Measurements from ENCODE around the gene MINK1.

- no peak for TF ChIP-seq CTCF (IDR thresholded peaks at IDR 0.05)
- no peak for TF ChIP-seq USF1 (CRISPR knock-in tag; IDR thresholded peaks at IDR 0.05)
- TF ChIP-seq NFE2L1 (CRISPR knock-in tag; IDR thresholded peaks at IDR 0.05): no peak
- no peak for TF ChIP-seq FOXJ3 (CRISPR knock-in tag; IDR thresholded peaks at IDR 0.05; ENCODE audit: borderline replicate concordance)
- TF ChIP-seq GABPB1 (CRISPR knock-in tag; IDR thresholded peaks at IDR 0.05): no peak
- TF ChIP-seq ATF6 (CRISPR knock-in tag; IDR thresholded peaks at IDR 0.05): no peak
- no peak for TF ChIP-seq JUN (CRISPR knock-in tag; IDR thresholded peaks at IDR 0.05)
These were observed 21.7 kb upstream of the MINK1 start for GRCh38 chr17:4811471-4811870.

All from WTC11 (cell line).